Parathyroid adenoma (tissue), 2 donors: ENCODE data around the gene PID1.

Experiments used
- H2AFZ ChIP-seq: fragments of 300-600 bp; sonication (generic); one replicate; pipeline ENCODE4 v1.7.0; 2017; ENCODE audit warnings: antibody characterized with exemption, mild to moderate bottlenecking
- H3K27ac ChIP-seq: fragments of 300-600 bp; sonication (generic); one replicate; pipeline ENCODE4 v1.7.0; 2017
- H3K27me3 ChIP-seq: fragments of 300-600 bp; sonication (generic); one replicate; pipeline ENCODE4 v1.7.0; 2017; ENCODE audit warnings: low read length; ENCODE audit not compliant: control insufficient read depth, insufficient read depth
- H3K36me3 ChIP-seq: fragments of 300-600 bp; sonication (generic); one replicate; pipeline ENCODE4 v1.7.0; 2017; ENCODE audit warnings: low read length; ENCODE audit not compliant: control insufficient read depth, insufficient read depth
- H3K4me1 ChIP-seq: fragments of 300-600 bp; sonication (generic); one replicate; pipeline ENCODE4 v1.7.0; 2017; ENCODE audit warnings: control low read depth
- H3K4me2 ChIP-seq: fragments of 300-600 bp; sonication (generic); one replicate; pipeline ENCODE4 v1.7.0; 2017; ENCODE audit warnings: low read length
- H3K4me3 ChIP-seq: fragments of 300-600 bp; sonication (generic); one replicate; pipeline ENCODE4 v1.7.0; 2017; ENCODE audit warnings: low read depth, low read length
- H3K79me2 ChIP-seq: fragments of 300-600 bp; sonication (generic); one replicate; pipeline ENCODE4 v1.7.0; 2017; ENCODE audit warnings: control low read depth
- H3K9ac ChIP-seq: fragments of 300-600 bp; sonication (generic); one replicate; pipeline ENCODE4 v1.7.0; 2017; ENCODE audit warnings: mild to moderate bottlenecking
- H3K9me3 ChIP-seq: fragments of 300-600 bp; sonication (generic); one replicate; pipeline ENCODE4 v1.7.0; 2017; ENCODE audit warnings: low read length; ENCODE audit not compliant: control insufficient read depth
- CTCF ChIP-seq: fragments of 300-600 bp; sonication (generic); IDR thresholded peaks from one replicate; pipeline ENCODE4 v1.7.0; 2017; ENCODE audit warnings: antibody characterized with exemption, mild to moderate bottlenecking
- donor health status: primary hyperparathyroidism.

Gene PID1

GRCh38 chr2:229205704-229206103, 65.4 kb downstream of the PID1 start:
- no peak for TF ChIP-seq CTCF
- Histone ChIP-seq H3K4me2 (no peak overlapping the region), H3K4me1 (no peaks in the 10 kb centered on the region), H3K9me3 (no peaks in the 10 kb centered on the region), H3K27ac (no peak overlapping the region), H3K36me3 (no peaks in the 10 kb centered on the region), H3K79me2 (no peaks in the 10 kb centered on the region), H3K27me3 (no peaks in the 10 kb centered on the region), H3K9ac (no peak overlapping the region), H3K4me3 (no peak overlapping the region), H2AFZ (no peak overlapping the region)

- Histone ChIP-seq H3K4me2 (no peak overlapping the region), H3K79me2 (no peaks in the 10 kb centered on the region), H3K27me3 (no peaks in the 10 kb centered on the region), H3K27ac (no peak overlapping the region), H3K4me3 (no peak overlapping the region), H2AFZ (no peak overlapping the region), H3K9me3 (no peaks in the 10 kb centered on the region), H3K9ac (no peak overlapping the region), H3K4me1 (no peaks in the 10 kb centered on the region), H3K36me3 (no peaks in the 10 kb centered on the region)
- TF ChIP-seq CTCF: no peak
Measured at GRCh38 chr2:229202646-229203045, 68.4 kb downstream of the PID1 start.

- H3K36me3 ChIP-seq: no peaks in the 10 kb centered on the region
- H3K4me3 ChIP-seq: no peak overlapping the region
- no peak overlapping the region for H3K9ac ChIP-seq
- no peak for TF ChIP-seq CTCF
- H3K4me2 ChIP-seq: no peak overlapping the region
- H3K27ac ChIP-seq: no peak overlapping the region
- H3K4me1 ChIP-seq: no peaks in the 10 kb centered on the region
- H2AFZ ChIP-seq: no peak overlapping the region
- H3K27me3 ChIP-seq: no peaks in the 10 kb centered on the region
- no peaks in the 10 kb centered on the region for H3K9me3 ChIP-seq
- H3K79me2 ChIP-seq: no peaks in the 10 kb centered on the region
Measured at GRCh38 chr2:229201521-229201920, 69.6 kb downstream of the PID1 start.

GRCh38 chr2:229199267-229199666, 71.8 kb downstream of the PID1 start:
- no peaks in the 10 kb centered on the region for H3K9me3 ChIP-seq

More at GRCh38 chr2:229199267-229199666, 71.8 kb downstream of the PID1 start:
- Histone ChIP-seq H3K4me1 (no peaks in the 10 kb centered on the region), H3K79me2 (no peaks in the 10 kb centered on the region), H3K4me3 (no peak overlapping the region), H3K4me2 (no peak overlapping the region), H2AFZ (no peak overlapping the region), H3K9ac (no peak overlapping the region), H3K27ac (no peak overlapping the region), H3K27me3 (no peaks in the 10 kb centered on the region), H3K36me3 (no peaks in the 10 kb centered on the region)
- TF ChIP-seq CTCF: no peak
